Sigmoid colon (tissue), 7 donors: ENCODE data around the gene EPB41L4A. TPM values are rescaled to one million over a fixed set of nuclear protein-coding genes. Genes with fewer than 3 reads are reported as not detected.

Experiments used
- DNase-seq: peaks from one replicate; pipeline ENCODE4 v3.0.0-alpha.2; 2019
- H3K27ac ChIP-seq, 4 donors: fragments of 200-600 bp; sonication (generic); one replicate each; pipeline ENCODE4 v1.5.1; 2016 to 2019; ENCODE audit warnings: mild to moderate bottlenecking in 1 of 4
- H3K27me3 ChIP-seq, 3 donors: fragments of 200-600 bp; sonication (generic); one replicate each; pipeline ENCODE4 v1.5.1; 2019; ENCODE audit warnings: mild to moderate bottlenecking in 1 of 3
- H3K36me3 ChIP-seq, 4 donors: fragments of 200-600 bp; sonication (generic); one replicate each; pipeline ENCODE4 v1.5.1; 2016 to 2019
- H3K4me1 ChIP-seq, 4 donors: fragments of 200-600 bp; sonication (generic); one replicate each; pipeline ENCODE4 v1.5.1; 2017 to 2019
- H3K4me3 ChIP-seq, 4 donors: fragments of 200-600 bp; sonication (generic); one replicate each; pipeline ENCODE4 v1.5.1; 2017 to 2019; ENCODE audit warnings: mild to moderate bottlenecking in 2 of 4, moderate library complexity in 1 of 4
- H3K9me3 ChIP-seq, 4 donors: fragments of 200-600 bp in 3 of 4; sonication (generic) in 3 of 4; one replicate each; pipeline versions ENCODE4 v1.5.1 to v1.6.1; 2013 to 2019
- EP300 ChIP-seq, 4 donors: sonication (generic); formaldehyde crosslinking; IDR thresholded peaks; one replicate each; pipeline ENCODE4 v1.6.1; 2017; ENCODE audit warnings: antibody characterized with exemption in 4 of 4
- POLR2A ChIP-seq, 2 donors: fragments of 450-650 bp; IDR thresholded peaks; one replicate each; pipeline ENCODE4 v1.6.1; 2016; ENCODE audit warnings: antibody characterized with exemption in 2 of 2, mild to moderate bottlenecking in 2 of 2, moderate library complexity in 2 of 2
- POLR2AphosphoS5 ChIP-seq, 4 donors: sonication (generic); formaldehyde crosslinking; IDR thresholded peaks; one replicate each; pipeline ENCODE4 v1.6.1; 2017; ENCODE audit warnings: antibody characterized with exemption in 4 of 4
- WGBS, 2 donors: extraction: QIAGEN DNeasy Blood & Tissue Kit; methylation state at CpG; one replicate each; pipeline ENCODE4 v1.1.7; 2013; 5-methylcytosine and 5-hydroxymethylcytosine counted together
- intact Hi-C: fragments of 100-400 bp; cut with DNase I; formaldehyde crosslinking; loops from one replicate; pipeline ENCODE4 v1.15.1; 2023
- polyA plus RNA-seq, 3 donors: library from polyadenylated mRNA; stranded (reverse); fragments of 200-250 nt; gene quantifications; one replicate each; pipeline ENCODE4 v1.2.3, GENCODE V29; 2013
- total RNA-seq, 4 donors: library from RNA; depleted of rRNA; stranded (reverse); fragments of >200 nt; gene quantifications; one replicate each; pipeline ENCODE4 v1.1.0, GENCODE V29; 2016
- TF ChIP-seq, protein P1 (sequence below), 4 experiments: fragments of 450-650 bp in 3 of 4; fragments of 200-600 bp in 1 of 4; IDR thresholded peaks; one replicate each; pipeline ENCODE4 v1.5.1; 2016 to 2019; ENCODE audit warnings: antibody characterized with exemption in 4 of 4, mild to moderate bottlenecking in 3 of 4, moderate library complexity in 2 of 4
- donor health status: healthy with polysubstance abuse.
- donor health status: Bipolar disorder and iron deficiency.
- donor health status: healthy.

The EPB41L4A gene
- total and polyA plus RNA-seq, 7 donors = 3.7 to 75.3 (median 4.8) TPM

GRCh38 chr5:112294126-112294525 is 125.0 kb downstream of the EPB41L4A start:
- Histone ChIP-seq H3K4me3 (no peak overlapping the region), H3K9me3 (no peaks in the 10 kb centered on the region), H3K27me3 (no peaks in the 10 kb centered on the region), H3K36me3 (no peaks in the 10 kb centered on the region), H3K4me1 (no peaks in the 10 kb centered on the region), H3K27ac (no peak overlapping the region)
- WGBS, 2 donors = 83 to 93% methylated on average over 5 of the region's 5 CpGs
- intact Hi-C loops = no loop called here
- TF ChIP-seq POLR2AphosphoS5 (IDR thresholded peaks at IDR 0.05) (no peak), EP300 (IDR thresholded peaks at IDR 0.05) (no peak), POLR2A (IDR thresholded peaks at IDR 0.05) (no peak)
- TF ChIP-seq, protein P1, sequence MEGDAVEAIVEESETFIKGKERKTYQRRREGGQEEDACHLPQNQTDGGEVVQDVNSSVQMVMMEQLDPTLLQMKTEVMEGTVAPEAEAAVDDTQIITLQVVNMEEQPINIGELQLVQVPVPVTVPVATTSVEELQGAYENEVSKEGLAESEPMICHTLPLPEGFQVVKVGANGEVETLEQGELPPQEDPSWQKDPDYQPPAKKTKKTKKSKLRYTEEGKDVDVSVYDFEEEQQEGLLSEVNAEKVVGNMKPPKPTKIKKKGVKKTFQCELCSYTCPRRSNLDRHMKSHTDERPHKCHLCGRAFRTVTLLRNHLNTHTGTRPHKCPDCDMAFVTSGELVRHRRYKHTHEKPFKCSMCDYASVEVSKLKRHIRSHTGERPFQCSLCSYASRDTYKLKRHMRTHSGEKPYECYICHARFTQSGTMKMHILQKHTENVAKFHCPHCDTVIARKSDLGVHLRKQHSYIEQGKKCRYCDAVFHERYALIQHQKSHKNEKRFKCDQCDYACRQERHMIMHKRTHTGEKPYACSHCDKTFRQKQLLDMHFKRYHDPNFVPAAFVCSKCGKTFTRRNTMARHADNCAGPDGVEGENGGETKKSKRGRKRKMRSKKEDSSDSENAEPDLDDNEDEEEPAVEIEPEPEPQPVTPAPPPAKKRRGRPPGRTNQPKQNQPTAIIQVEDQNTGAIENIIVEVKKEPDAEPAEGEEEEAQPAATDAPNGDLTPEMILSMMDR (IDR thresholded peaks at IDR 0.05) = no peak
- DNase-seq = no peak

DNA sequence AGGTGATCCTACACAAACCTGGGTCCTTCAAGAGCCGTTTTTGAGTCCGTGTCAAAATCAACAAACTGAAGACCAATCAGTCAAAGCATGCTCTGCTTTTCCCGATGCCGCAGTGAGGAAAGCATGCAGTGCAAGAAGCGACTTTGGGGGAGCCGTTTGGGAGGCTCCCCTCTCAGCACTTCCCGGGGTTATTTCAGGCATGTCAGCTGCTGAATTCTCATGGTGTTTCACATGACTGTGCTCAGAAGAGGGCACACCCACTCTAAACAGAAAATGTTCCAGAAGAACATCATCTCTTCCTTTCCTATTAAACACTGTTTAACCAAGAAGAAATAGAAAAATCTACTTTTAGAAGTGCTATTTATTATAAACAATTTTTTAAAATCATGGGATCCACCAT is 125.5 kb downstream of the EPB41L4A start:
- no peak overlapping the region for H3K4me3 ChIP-seq
- TF ChIP-seq POLR2AphosphoS5 (IDR thresholded peaks at IDR 0.05) (no peak), EP300 (IDR thresholded peaks at IDR 0.05) (no peak), POLR2A (IDR thresholded peaks at IDR 0.05) (no peak)
- TF ChIP-seq, protein P1 (IDR thresholded peaks at IDR 0.05) = no peak
- no peaks in the 10 kb centered on the region for H3K27me3 ChIP-seq
- intact Hi-C loops = no loop called here
- H3K36me3 ChIP-seq = no peaks in the 10 kb centered on the region
- 83 to 89% methylated on average over 7 of the region's 7 CpGs for WGBS, 2 donors
- H3K9me3 ChIP-seq = no peaks in the 10 kb centered on the region
- DNase-seq = no peak
- H3K27ac ChIP-seq = no peak overlapping the region
- no peaks in the 10 kb centered on the region for H3K4me1 ChIP-seq

DNA sequence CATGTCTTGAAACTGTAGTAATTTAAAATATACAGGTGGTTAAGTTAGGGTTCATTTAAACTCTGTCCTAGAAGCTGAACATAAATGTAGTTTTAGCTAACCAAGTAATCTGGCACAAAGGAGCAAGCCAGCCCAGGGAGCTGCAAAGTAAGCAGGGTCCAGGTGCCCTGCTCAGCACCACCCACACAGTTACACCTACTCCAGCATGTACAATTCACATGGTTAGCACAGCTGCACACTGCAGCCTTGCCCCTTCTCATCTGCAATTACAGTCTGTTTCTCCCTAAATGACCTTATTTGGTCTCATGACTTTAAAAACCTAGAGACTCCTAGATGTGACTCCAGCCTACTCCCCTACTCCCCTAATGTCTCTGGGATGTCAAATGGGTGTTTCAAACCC is 128.4 kb downstream of the EPB41L4A start:
- no peaks in the 10 kb centered on the region for H3K9me3 ChIP-seq
- no peak overlapping the region for H3K4me3 ChIP-seq
- H3K27me3 ChIP-seq = no peaks in the 10 kb centered on the region
- TF ChIP-seq POLR2AphosphoS5 (IDR thresholded peaks at IDR 0.05) (no peak), POLR2A (IDR thresholded peaks at IDR 0.05) (no peak), EP300 (IDR thresholded peaks at IDR 0.05) (no peak)
- TF ChIP-seq, protein P1 (IDR thresholded peaks at IDR 0.05) = no peak
- no peaks in the 10 kb centered on the region for H3K36me3 ChIP-seq
- intact Hi-C loops = no loop called here
- no peak for DNase-seq
- no peaks in the 10 kb centered on the region for H3K4me1 ChIP-seq
- H3K27ac ChIP-seq = no peak overlapping the region

GRCh38 chr5:112289465-112289864 is 129.6 kb downstream of the EPB41L4A start:
- H3K4me1 ChIP-seq = no peaks in the 10 kb centered on the region
- H3K36me3 ChIP-seq = no peaks in the 10 kb centered on the region
- TF ChIP-seq POLR2A (IDR thresholded peaks at IDR 0.05) (no peak), EP300 (IDR thresholded peaks at IDR 0.05) (no peak), POLR2AphosphoS5 (IDR thresholded peaks at IDR 0.05) (no peak)
- TF ChIP-seq, protein P1 (IDR thresholded peaks at IDR 0.05) = no peak
- no peak overlapping the region for H3K4me3 ChIP-seq
- no peaks in the 10 kb centered on the region for H3K9me3 ChIP-seq
- WGBS, 2 donors = 92 to 95% methylated on average over 4 of the region's 4 CpGs
- H3K27ac ChIP-seq = no peak overlapping the region
- DNase-seq = no peak
- intact Hi-C loops = no loop called here
- no peaks in the 10 kb centered on the region for H3K27me3 ChIP-seq
